ENCODE measurements around the gene LTB. TPM values are rescaled to one million over a fixed set of nuclear protein-coding genes. Genes with fewer than 3 reads are reported as not detected.

The LTB gene
- total RNA-seq, 4 donors from 2014 or later = not detected

DNA sequence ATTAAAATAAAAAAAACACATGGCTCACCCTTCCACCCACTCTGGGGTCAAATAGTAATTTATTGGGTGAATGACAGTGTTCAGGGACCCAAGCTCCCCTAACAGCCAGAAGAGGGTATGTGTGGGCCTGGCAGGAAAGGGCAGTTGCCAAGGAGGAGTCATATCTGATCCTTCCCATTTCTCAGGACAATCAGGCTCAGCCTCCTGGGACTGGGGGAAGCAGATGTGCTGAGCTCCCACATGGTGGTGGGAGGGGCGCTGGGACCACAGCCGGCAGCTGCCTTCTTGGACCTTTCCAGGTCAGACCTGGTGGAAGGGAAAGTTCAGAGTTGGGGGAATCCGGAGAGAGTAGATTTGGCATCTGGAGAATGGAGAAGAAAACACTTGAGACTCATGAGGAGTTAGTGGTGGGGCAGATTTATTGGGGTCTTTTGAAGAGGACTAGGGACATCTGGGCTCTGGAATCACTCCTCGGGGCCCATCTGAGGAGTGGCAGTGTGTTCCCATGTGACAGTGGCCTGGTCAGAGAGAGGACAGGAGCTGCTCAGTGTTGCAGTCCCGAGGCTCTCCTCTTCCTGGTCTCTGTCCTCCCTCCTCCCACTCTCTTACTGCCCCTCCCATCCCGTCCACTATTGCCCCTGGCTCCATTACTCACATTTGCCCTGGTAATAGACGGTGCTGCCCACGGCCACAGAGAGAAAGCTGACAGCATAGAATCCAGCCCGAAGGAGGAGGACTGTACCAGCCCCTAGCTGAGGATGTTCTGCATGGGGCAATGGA, 6.8 kb upstream of the LTB start:
- H3K4me3 ChIP-seq (replicated peaks in 1 of 3) = no peak overlapping the region

GRCh38 chr6:31587791-31588777, 5.9 kb upstream of the LTB start:
- no peak for DNase-seq
- no peaks in the 10 kb centered on the region for H3K9me3 ChIP-seq
- no peaks in the 10 kb centered on the region for H3K27me3 ChIP-seq
- H3K4me1 ChIP-seq = no peaks in the 10 kb centered on the region
- H3K4me3 ChIP-seq (replicated peaks in 1 of 3) = no peak overlapping the region
- H3K36me3 ChIP-seq = no peaks in the 10 kb centered on the region
- no peak for TF ChIP-seq POLR2A (IDR thresholded peaks at IDR 0.05)
- TF ChIP-seq, protein P1, sequence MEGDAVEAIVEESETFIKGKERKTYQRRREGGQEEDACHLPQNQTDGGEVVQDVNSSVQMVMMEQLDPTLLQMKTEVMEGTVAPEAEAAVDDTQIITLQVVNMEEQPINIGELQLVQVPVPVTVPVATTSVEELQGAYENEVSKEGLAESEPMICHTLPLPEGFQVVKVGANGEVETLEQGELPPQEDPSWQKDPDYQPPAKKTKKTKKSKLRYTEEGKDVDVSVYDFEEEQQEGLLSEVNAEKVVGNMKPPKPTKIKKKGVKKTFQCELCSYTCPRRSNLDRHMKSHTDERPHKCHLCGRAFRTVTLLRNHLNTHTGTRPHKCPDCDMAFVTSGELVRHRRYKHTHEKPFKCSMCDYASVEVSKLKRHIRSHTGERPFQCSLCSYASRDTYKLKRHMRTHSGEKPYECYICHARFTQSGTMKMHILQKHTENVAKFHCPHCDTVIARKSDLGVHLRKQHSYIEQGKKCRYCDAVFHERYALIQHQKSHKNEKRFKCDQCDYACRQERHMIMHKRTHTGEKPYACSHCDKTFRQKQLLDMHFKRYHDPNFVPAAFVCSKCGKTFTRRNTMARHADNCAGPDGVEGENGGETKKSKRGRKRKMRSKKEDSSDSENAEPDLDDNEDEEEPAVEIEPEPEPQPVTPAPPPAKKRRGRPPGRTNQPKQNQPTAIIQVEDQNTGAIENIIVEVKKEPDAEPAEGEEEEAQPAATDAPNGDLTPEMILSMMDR (IDR thresholded peaks at IDR 0.05) = no peak
- H3K27ac ChIP-seq = no peak overlapping the region
- intact Hi-C loops (cut with DNase I) = no loop called here
- 55 to 61% methylated on average over 11 to 12 of the region's 12 CpGs for WGBS, 2 donors

More for the DNA sequence above, 6.8 kb upstream of the LTB start:
- Histone ChIP-seq H3K27ac (no peak overlapping the region), H3K4me1 (no peaks in the 10 kb centered on the region), H3K27me3 (no peaks in the 10 kb centered on the region), H3K9me3 (no peaks in the 10 kb centered on the region), H3K36me3 (no peaks in the 10 kb centered on the region)
- TF ChIP-seq POLR2A (IDR thresholded peaks at IDR 0.05) = no peak
- WGBS, 2 donors = 61 to 65% methylated on average over 9 of the region's 9 CpGs
- intact Hi-C loops (cut with DNase I) = no loop called here
- DNase-seq = no peak

DNA sequence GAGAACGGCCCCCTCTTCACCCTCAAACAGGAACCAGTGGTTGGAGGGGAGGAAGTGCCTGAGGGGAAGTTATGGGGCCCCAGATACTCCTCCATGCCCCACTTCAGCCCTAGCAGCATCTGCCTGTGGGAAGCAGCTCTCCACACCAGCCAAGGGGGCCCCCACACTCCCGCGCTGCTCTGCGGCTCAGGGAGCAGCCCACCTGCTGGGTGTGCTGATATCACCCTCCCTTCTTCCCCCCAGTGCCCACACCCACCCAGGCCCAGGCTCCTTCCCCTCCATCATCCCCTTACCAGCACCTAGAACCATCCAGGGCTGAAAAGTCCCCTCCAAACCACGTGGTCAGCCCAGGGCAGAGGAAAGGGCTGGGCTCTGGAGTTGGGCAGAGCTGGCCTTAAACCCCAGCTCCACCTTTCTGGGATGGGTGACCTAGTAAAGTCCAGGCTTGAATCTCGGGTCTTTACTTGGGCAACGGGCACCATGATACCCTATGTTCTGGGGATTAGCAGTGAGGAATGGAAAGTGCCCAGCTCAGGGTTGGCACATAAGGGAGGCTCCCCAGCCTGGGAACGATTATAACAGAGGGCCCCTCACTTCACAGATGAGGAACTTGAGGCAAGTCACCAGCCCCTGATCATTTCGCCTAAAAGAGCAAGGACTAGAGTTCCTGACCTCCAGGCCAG, 4.5 kb upstream of the LTB start:
- TF ChIP-seq, protein P1 (IDR thresholded peaks at IDR 0.05) = no peak
- TF ChIP-seq POLR2A (IDR thresholded peaks at IDR 0.05) = no peak
- H3K27me3 ChIP-seq = no peaks in the 10 kb centered on the region
- no peak overlapping the region for H3K27ac ChIP-seq
- peaks cover 2 to 8% of the 10 kb centered on the region in 2 donors for H3K4me1 ChIP-seq
- DNase-seq = no peak
- intact Hi-C loops (cut with DNase I) = no loop called here
- no peaks in the 10 kb centered on the region for H3K9me3 ChIP-seq
- no peak overlapping the region for H3K4me3 ChIP-seq (replicated peaks in 1 of 3)
- H3K36me3 ChIP-seq = no peaks in the 10 kb centered on the region
- WGBS, 2 donors = 63 to 70% methylated on average over 8 to 9 of the region's 9 CpGs

DNA sequence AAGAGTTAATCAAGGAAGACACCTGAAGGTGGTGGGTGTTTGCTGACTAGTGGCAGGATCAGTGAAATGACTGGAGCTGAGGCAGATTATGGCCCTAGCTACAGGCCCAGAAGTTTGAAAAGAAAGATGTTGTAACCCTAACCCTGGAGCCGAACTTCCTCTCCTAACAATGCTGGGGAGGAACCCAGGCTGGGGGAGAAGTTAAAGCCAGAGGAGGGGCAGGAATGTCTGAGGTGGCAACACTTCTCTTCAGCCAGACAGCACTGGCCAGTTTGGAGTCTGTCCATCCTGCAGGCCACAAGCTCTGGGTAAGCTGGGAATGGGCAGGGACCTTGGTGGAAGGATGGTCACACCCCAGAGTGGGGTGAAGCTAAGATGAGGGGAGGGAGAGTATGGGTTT, 3.8 kb upstream of the LTB start, which contains the start of gene LST1:
Gene LST1 (plus strand): TSS at position 270 of the 400 bp plus-strand sequence. CDS start 1,023 bp downstream, outside the sequence.
- intact Hi-C loops (cut with DNase I) = no loop called here
- no peaks in the 10 kb centered on the region for H3K9me3 ChIP-seq
- WGBS, 2 donors = 71 to 75% methylated on average over 1 of the region's 1 CpG
- H3K4me1 ChIP-seq = peaks cover 7 to 12% of the 10 kb centered on the region in 2 donors
- DNase-seq = no peak
- no peaks in the 10 kb centered on the region for H3K27me3 ChIP-seq
- TF ChIP-seq POLR2A (IDR thresholded peaks at IDR 0.05) = no peak
- TF ChIP-seq, protein P1 (IDR thresholded peaks at IDR 0.05) = no peak
- H3K4me3 ChIP-seq (replicated peaks in 1 of 3) = no peak within 1 kb of the TSS
- H3K27ac ChIP-seq = no peak within 1 kb of the TSS
- no peaks in the 10 kb centered on the region for H3K36me3 ChIP-seq

DNA sequence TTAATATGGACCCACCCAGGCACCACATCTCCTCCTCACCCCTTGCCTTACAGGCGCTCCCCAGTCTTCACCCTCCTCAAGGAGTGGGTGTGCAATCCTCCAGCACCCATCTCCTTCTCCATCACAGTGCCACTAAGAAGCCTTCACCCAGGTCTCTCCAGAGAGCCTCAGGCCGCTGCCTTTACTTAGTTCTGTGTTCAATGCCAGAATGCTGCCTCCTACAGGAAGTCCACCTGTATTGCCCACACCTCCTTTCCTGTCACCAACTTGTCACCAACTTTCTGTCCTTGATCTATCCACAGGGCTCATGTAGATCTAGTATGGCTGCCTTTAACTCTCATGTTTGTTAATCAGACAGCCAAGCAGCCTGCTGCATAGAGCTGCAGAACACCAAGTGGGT, 3.3 kb upstream of the LTB start:
- Histone ChIP-seq H3K27ac (no peak overlapping the region), H3K27me3 (no peaks in the 10 kb centered on the region), H3K36me3 (no peaks in the 10 kb centered on the region), H3K4me3 (replicated peaks in 1 of 3) (no peak overlapping the region), H3K9me3 (no peaks in the 10 kb centered on the region), H3K4me1 (peaks cover 10 to 12% of the 10 kb centered on the region in 2 donors)
- intact Hi-C loops (cut with DNase I) = no loop called here
- no peak for DNase-seq
- 52 to 57% methylated on average over 2 of the region's 2 CpGs for WGBS, 2 donors
- TF ChIP-seq POLR2A (IDR thresholded peaks at IDR 0.05) = no peak
- TF ChIP-seq, protein P1 (IDR thresholded peaks at IDR 0.05) = no peak

Data from thyroid gland (tissue), 4 donors.